CD14-positive monocyte (primary cell): Measurements from ENCODE around the gene ABLIM3. TPM values are rescaled to one million over a fixed set of nuclear protein-coding genes. Genes with fewer than 3 reads are reported as not detected.

Experiments
- DNase-seq, 3 donors: peaks; one replicate each; pipeline ENCODE4 v3.0.0-alpha.2; 2011 to 2022
- H2AFZ ChIP-seq: 2 replicates; pipeline ENCODE4 v1.6.0; 2012; ENCODE audit warnings: mild to moderate bottlenecking, low read depth, low read length, inconsistent platforms; ENCODE audit not compliant: insufficient read depth, poor library complexity, severe bottlenecking
- H3K27ac ChIP-seq, 2 donors: 1 replicate in 1 of 2; 2 replicates in 1 of 2; pipeline ENCODE4 v1.5.1; 2012 to 2013; ENCODE audit warnings: low read length in 2 of 2, control low read depth in 1 of 2, inconsistent platforms in 1 of 2, low read depth in 1 of 2, mild to moderate bottlenecking in 1 of 2
- H3K27me3 ChIP-seq, 2 donors: one replicate each; pipeline versions ENCODE4 v1.6.0 to v1.6.1; 2011 to 2013; ENCODE audit warnings: low read length in 2 of 2; ENCODE audit not compliant: control insufficient read depth in 2 of 2, insufficient read depth in 2 of 2
- H3K36me3 ChIP-seq, 2 donors: replicated peaks in 1 of 2; 1 replicate in 1 of 2; 2 replicates in 1 of 2; pipeline versions ENCODE4 v1.5.1 to v1.6.1; 2012 to 2013; ENCODE audit warnings: low read length in 2 of 2, control low read depth in 1 of 2, inconsistent platforms in 1 of 2, mild to moderate bottlenecking in 1 of 2; ENCODE audit not compliant: insufficient read depth in 2 of 2, control insufficient read depth in 1 of 2
- H3K4me1 ChIP-seq, 2 donors: 1 replicate in 1 of 2; 2 replicates in 1 of 2; pipeline versions ENCODE4 v1.5.1 to v1.6.1; 2012 to 2013; ENCODE audit warnings: low read length in 2 of 2, control low read depth in 1 of 2, inconsistent platforms in 1 of 2, mild to moderate bottlenecking in 1 of 2, moderate library complexity in 1 of 2; ENCODE audit not compliant: insufficient read depth in 2 of 2, control insufficient read depth in 1 of 2
- H3K4me2 ChIP-seq: replicated peaks from 2 replicates; pipeline ENCODE3; 2012; ENCODE audit warnings: low read length, moderate library complexity, mild to moderate bottlenecking; ENCODE audit not compliant: poor library complexity, severe bottlenecking; ENCODE audit errors: extremely low read depth
- H3K4me3 ChIP-seq, 3 experiments: fragments of 200-600 bp in 1 of 3; sonication (generic) in 1 of 3; replicated peaks in 1 of 3; 1 replicate in 2 of 3; 2 replicates in 1 of 3; pipeline ENCODE4 v1.5.1; 2011 to 2013; ENCODE audit warnings: low read length in 3 of 3, mild to moderate bottlenecking in 3 of 3, control low read depth in 2 of 3, low read depth in 2 of 3, inconsistent platforms in 1 of 3, moderate library complexity in 1 of 3
- H3K79me2 ChIP-seq: 2 replicates; pipeline ENCODE4 v1.6.0; 2012; ENCODE audit warnings: mild to moderate bottlenecking, control low read depth, inconsistent platforms, low read length, moderate library complexity; ENCODE audit not compliant: insufficient read depth
- H3K9ac ChIP-seq: 2 replicates; pipeline ENCODE4 v1.6.0; 2017; ENCODE audit warnings: low read length, mild to moderate bottlenecking; ENCODE audit not compliant: insufficient read depth, poor library complexity, severe bottlenecking
- H3K9me3 ChIP-seq, 2 donors: replicated peaks in 1 of 2; 1 replicate in 1 of 2; 2 replicates in 1 of 2; pipeline versions ENCODE4 v1.5.1 to v1.6.1; 2012 to 2013; ENCODE audit warnings: low read length in 2 of 2, control low read depth in 1 of 2; ENCODE audit not compliant: control insufficient read depth in 1 of 2, insufficient read depth in 1 of 2
- H4K20me1 ChIP-seq: 2 replicates; pipeline ENCODE4 v1.6.0; 2012; ENCODE audit warnings: mild to moderate bottlenecking, low read length, control low read depth, moderate library complexity; ENCODE audit not compliant: insufficient read depth
- H3K27ac Mint-ChIP-seq, 7 donors: one replicate each; pipeline ENCODE4 v1.8.0; 2020; ENCODE audit warnings: mild to moderate bottlenecking in 7 of 7, mixed read lengths in 7 of 7, moderate library complexity in 6 of 7, inconsistent platforms in 2 of 7
- H3K27me3 Mint-ChIP-seq, 3 donors: one replicate each; pipeline ENCODE4 v1.8.0; 2021 to 2022; ENCODE audit warnings: low read depth in 3 of 3, mild to moderate bottlenecking in 3 of 3, mixed read lengths in 3 of 3, moderate library complexity in 3 of 3, inconsistent platforms in 1 of 3
- H3K36me3 Mint-ChIP-seq, 2 donors: one replicate each; pipeline ENCODE4 v1.8.0; 2020; ENCODE audit warnings: mixed read lengths in 2 of 2, inconsistent platforms in 1 of 2, mild to moderate bottlenecking in 1 of 2
- H3K4me1 Mint-ChIP-seq: one replicate; pipeline ENCODE4 v1.8.0; 2020; ENCODE audit warnings: mild to moderate bottlenecking, mixed read lengths
- H3K4me3 Mint-ChIP-seq, 2 donors: one replicate each; pipeline ENCODE4 v1.8.0; 2020; ENCODE audit warnings: mild to moderate bottlenecking in 2 of 2, mixed read lengths in 2 of 2, moderate library complexity in 1 of 2
- H3K9me3 Mint-ChIP-seq, 7 donors: one replicate each; pipeline ENCODE4 v1.8.0; 2020 to 2022; ENCODE audit warnings: mixed read lengths in 7 of 7, mild to moderate bottlenecking in 6 of 7, moderate library complexity in 6 of 7, inconsistent platforms in 2 of 7
- CTCF ChIP-seq: fragments of 200-600 bp; IDR thresholded peaks from one replicate; pipeline ENCODE4 v1.8.0; 2022; ENCODE audit warnings: antibody characterized with exemption, mild to moderate bottlenecking
- WGBS: methylation state at CpG from one replicate; pipeline ENCODE4 v1.1.5; 2013; ENCODE audit warnings: missing lambda C conversion rate; ENCODE audit not compliant: insufficient coverage; 5-methylcytosine and 5-hydroxymethylcytosine counted together
- intact Hi-C, 2 donors: fragments of 100-400 bp; cut with micrococcal nuclease; formaldehyde crosslinking; loops; one replicate each; pipeline versions ENCODE4 v1.15.0 to v1.15.1; 2023
- polyA plus RNA-seq, 3 donors: library from polyadenylated mRNA; depleted of rRNA in 1 of 3; unstranded in 2 of 3; stranded (reverse) in 1 of 3; fragments of 300-500 nt in 2 of 3; fragments of >200 nt in 1 of 3; fragmentation: Illumina TruSeq in 2 of 3; gene quantifications; 1 replicate in 2 of 3; 2 replicates in 1 of 3; pipeline ENCODE4 v1.2.3, GENCODE V29; 2012 to 2021

The ABLIM3 gene
- polyA plus RNA-seq, 3 donors, result 0.22 to 0.74 TPM; not detected in 1

- no peak overlapping the region for H3K4me3 ChIP-seq
- Mint-ChIP-seq H3K4me1 (peaks cover 18% of the 10 kb centered on the region), H3K36me3 (peaks cover 0 to 3% of the 10 kb centered on the region in 2 donors), H3K27ac (no peak overlapping the region), H3K27me3 (peaks cover under 1 to 18% (median 5%) of the 10 kb centered on the region in 3 donors), H3K4me3 (no peak overlapping the region), H3K9me3 (peaks cover 8 to 18% (median 11%) of the 10 kb centered on the region in 7 donors)
- H2AFZ ChIP-seq, result no peak overlapping the region
- 86% methylated on average over 2 of the region's 7 CpGs for WGBS
- H3K4me2 ChIP-seq, result no peak overlapping the region
- H3K9me3 ChIP-seq, result peaks cover 3 to 9% of the 10 kb centered on the region in 2 donors
- no peaks in the 10 kb centered on the region for H3K79me2 ChIP-seq
- intact Hi-C loops, result loop anchor here in 1 of 2 donors (5.0 kb wide), 1 partner anchor 123 kb away; the partner anchor contains the start of gene ABLIM3
- H3K27me3 ChIP-seq, result peaks cover 3% of the 10 kb centered on the region in 2 donors
- no peaks in the 10 kb centered on the region for H3K36me3 ChIP-seq
- H3K9ac ChIP-seq, result no peak overlapping the region
- peaks cover 7 to 12% of the 10 kb centered on the region in 2 donors for H3K4me1 ChIP-seq
- DNase-seq, result no peak
- TF ChIP-seq CTCF, result no peak
- H4K20me1 ChIP-seq, result no peaks in the 10 kb centered on the region
- no peak overlapping the region for H3K27ac ChIP-seq
Observed at GRCh38 chr5:149265068-149265465, 123.8 kb downstream of the ABLIM3 start.

- peaks cover 3 to 9% of the 10 kb centered on the region in 2 donors for H3K9me3 ChIP-seq
- H3K9me3 Mint-ChIP-seq, result peaks cover 8 to 18% (median 11%) of the 10 kb centered on the region in 7 donors
- H3K27me3 ChIP-seq, result peaks cover 5 to 9% of the 10 kb centered on the region in 2 donors
- peak; percentile 38 for TF ChIP-seq CTCF
- peaks cover 17% of the 10 kb centered on the region for H3K4me1 Mint-ChIP-seq
- intact Hi-C loops, result loop anchor here in 1 of 2 donors (5.0 kb wide), 1 partner anchor 123 kb away; the partner anchor contains the start of gene ABLIM3
- H3K36me3 ChIP-seq, result no peaks in the 10 kb centered on the region
- no peak overlapping the region for H3K4me2 ChIP-seq
- peaks cover 5 to 23% (median 10%) of the 10 kb centered on the region in 3 donors for H3K27me3 Mint-ChIP-seq
- no peak overlapping the region for H3K4me3 ChIP-seq
- no peak overlapping the region for H2AFZ ChIP-seq
- no peak for DNase-seq
- no peak overlapping the region for H3K27ac ChIP-seq
- no peak overlapping the region for H3K27ac Mint-ChIP-seq
- H3K4me3 Mint-ChIP-seq, result no peak overlapping the region
- no peaks in the 10 kb centered on the region for H3K79me2 ChIP-seq
- peaks cover 7 to 12% of the 10 kb centered on the region in 2 donors for H3K4me1 ChIP-seq
- 0% methylated on average over 2 of the region's 4 CpGs for WGBS
- H3K36me3 Mint-ChIP-seq, result peaks cover 0 to 3% of the 10 kb centered on the region in 2 donors
- H4K20me1 ChIP-seq, result no peaks in the 10 kb centered on the region
- no peak overlapping the region for H3K9ac ChIP-seq
Observed at GRCh38 chr5:149265597-149265996, 124.3 kb downstream of the ABLIM3 start.
